ENCODE measurements around the gene NACA.
A peak's percentile ranks its signal among the peaks of the same experiment; 100 is the strongest.

The NACA gene

GRCh38 chr12:56688129-56688845 is 36.8 kb downstream of the NACA start, which contains the start of gene PTGES3:
TSS of gene PTGES3 (minus strand) at chr12:56688284. CDS start at chr12:56687999, 285 bp downstream.
- peak; percentile 96 for DNase-seq (ENCODE audit: low read depth in 2 of 2)

DNA sequence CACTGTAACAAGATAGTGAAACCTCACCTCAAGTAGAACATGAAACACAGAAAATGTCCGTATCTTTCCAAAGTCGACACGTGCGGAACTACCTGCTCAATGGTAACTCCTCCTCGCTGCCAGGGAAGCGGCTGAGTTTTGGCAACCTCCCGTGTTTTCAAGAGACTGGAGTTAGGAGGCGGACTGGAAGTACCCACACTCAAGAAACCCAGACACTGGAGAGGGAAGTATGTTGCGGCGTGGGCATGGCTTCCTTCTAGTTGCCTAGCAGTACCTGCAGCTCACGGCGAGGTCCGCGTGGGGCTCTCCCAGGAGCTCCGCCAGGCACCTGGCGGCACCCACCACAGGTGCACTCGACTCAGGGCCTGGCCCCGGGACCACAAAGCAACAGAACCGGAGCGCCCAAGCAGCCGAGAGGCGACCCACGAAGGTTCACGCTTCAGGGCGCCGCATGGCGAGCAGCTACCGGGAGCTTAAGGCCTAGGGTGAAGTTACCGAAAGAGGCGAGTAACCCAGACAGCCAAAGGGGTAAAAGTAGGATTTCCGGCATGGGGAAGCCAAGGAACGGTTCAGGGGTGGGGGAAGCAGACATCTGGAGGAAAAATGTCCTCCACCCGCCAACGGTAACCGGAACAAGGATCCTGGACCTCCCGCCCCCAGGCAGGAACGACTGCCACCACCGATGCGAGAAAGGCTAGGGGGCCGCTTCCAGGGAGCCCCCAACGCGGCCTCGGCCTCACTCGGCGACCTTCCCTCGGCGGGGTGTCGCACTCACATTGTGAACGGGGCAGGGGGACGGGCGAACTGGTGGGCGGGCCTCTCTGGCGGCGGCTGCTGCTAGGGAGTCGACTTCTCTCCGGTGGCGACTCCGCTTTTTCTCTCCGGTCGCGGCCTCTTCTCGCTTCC is 37.6 kb downstream of the NACA start:
- DNase-seq (ENCODE audit: low read depth in 2 of 2) = no peak

DNA sequence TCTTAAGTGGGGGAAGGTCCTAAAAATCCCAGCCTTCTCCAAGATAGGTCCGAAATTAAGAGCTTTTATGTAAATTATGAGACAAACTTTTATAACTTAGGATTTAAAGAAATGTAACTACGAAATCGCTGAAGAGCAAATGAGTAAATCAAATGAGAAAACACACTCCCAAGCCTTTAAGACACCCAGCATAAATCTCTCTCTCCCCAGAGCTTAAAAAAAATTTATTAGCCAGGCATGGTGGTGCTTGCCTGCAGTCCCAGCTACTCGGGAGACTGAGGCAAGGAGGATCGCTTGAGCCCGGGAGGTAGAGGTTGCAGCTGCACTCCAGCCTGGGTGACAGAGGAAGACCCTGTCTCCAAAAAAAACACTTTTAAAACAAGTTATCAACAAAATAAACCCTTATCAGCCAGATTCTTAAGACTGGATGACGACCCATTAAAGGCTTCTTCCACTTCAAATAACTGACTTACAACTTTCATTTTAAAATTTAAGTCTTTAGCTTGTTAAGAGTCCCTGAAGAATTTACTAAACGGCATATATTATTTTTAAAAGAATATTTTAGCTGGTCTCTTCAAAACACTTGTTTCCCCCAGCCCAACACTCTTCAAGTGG is 40.2 kb downstream of the NACA start:
- DNase-seq (ENCODE audit: low read depth in 2 of 2) = no peak

DNA sequence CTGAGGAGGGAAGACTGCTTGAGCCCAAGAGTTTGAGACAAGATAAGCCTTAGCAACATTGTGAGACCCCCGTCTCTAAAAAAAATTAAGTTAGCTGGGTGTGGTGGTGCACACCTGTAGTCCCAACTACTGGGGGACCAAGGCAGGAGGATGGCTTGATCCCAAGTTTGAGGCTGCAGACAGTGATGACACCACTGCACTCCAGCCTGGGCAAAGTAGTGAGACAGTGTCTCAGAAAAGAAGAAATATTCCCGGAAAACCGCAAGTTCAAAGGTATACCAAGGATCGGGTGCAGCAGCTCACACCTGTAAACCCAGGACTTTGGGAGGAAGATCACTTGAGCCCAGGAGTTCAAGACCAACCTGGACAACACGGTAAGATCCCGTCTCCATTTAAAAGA is 42.8 kb downstream of the NACA start:
- DNase-seq (ENCODE audit: low read depth in 2 of 2) = no peak

- no peak for DNase-seq (ENCODE audit: low read depth in 2 of 2)
Measured at GRCh38 chr12:56679883-56680575, 45.1 kb downstream of the NACA start.

GRCh38 chr12:56678852-56679251 is 46.2 kb downstream of the NACA start:
- no peak for DNase-seq (ENCODE audit: low read depth in 2 of 2)

GRCh38 chr12:56677680-56678079 is 47.4 kb downstream of the NACA start:
- DNase-seq (ENCODE audit: low read depth in 2 of 2) = no peak

- no peak for DNase-seq (ENCODE audit: low read depth in 2 of 2)
Measured at GRCh38 chr12:56676851-56677580, 48.1 kb downstream of the NACA start.

GRCh38 chr12:56671608-56672007 is 53.5 kb downstream of the NACA start:
- DNase-seq (ENCODE audit: low read depth in 2 of 2) = no peak

GRCh38 chr12:56670836-56671235 is 54.3 kb downstream of the NACA start:
- no peak for DNase-seq (ENCODE audit: low read depth in 2 of 2)

DNA sequence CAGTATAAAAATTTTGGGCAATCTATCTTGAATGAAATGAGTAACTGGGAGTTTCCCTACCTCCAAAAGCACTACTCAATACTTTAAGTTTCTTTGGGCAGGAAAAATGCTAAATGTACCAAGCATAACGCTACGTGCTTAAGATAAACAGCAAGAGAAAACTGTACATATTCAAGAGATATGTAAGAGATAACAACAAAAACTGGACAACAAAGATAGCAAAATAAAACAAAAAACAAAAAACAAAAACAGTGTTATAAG is 57.0 kb downstream of the NACA start:
- no peak for DNase-seq (ENCODE audit: low read depth in 2 of 2)

Data from fibroblast of skin of left biceps (primary cell).